ENCODE results near the gene KIF26B.

- TF ChIP-seq EZH2 (IDR thresholded peaks at IDR 0.05; ENCODE audit: insufficient read depth, poor library complexity, severe bottlenecking) (no peak), EZH2phosphoT487 (IDR thresholded peaks at IDR 0.05; ENCODE audit: insufficient read depth, low read depth) (no peak)
Measured at GRCh38 chr1:245528258-245528635, 373.5 kb downstream of the KIF26B start.

Data from GM23248 (cell line).